GM18507 (cell line): ENCODE measurements around the gene SLC22A23.

Source experiments
- DNase-seq: peaks from one replicate; pipeline ENCODE4 v3.0.0; 2011; ENCODE audit warnings: low read depth; ENCODE audit not compliant: insufficient read length; ENCODE audit errors: extremely low spot score
- FAIRE-seq: peaks from 2 replicates; lab custom pipeline; 2011; peaks lifted over from hg19 to GRCh38; lab: Jason Lieb, UNC

Gene SLC22A23

GRCh38 chr6:3346476-3346875 is 110.4 kb downstream of the SLC22A23 start:
- FAIRE-seq (no peak), DNase-seq (no peak)

GRCh38 chr6:3345836-3346235 is 111.0 kb downstream of the SLC22A23 start:
- FAIRE-seq: no peak

GRCh38 chr6:3343089-3343883 is 113.6 kb downstream of the SLC22A23 start:
- no peak for DNase-seq
- FAIRE-seq: no peak

More at GRCh38 chr6:3345836-3346235, 111.0 kb downstream of the SLC22A23 start:
- DNase-seq: no peak

- DNase-seq (no peak), FAIRE-seq (no peak)
These were observed 115.4 kb downstream of the SLC22A23 start for GRCh38 chr6:3341467-3341866.

- DNase-seq (no peak), FAIRE-seq (no peak)
These were observed 116.0 kb downstream of the SLC22A23 start for GRCh38 chr6:3340894-3341293.

- no peak for DNase-seq
These were observed 116.5 kb downstream of the SLC22A23 start for GRCh38 chr6:3340358-3340802.

GRCh38 chr6:3339811-3340210 is 117.0 kb downstream of the SLC22A23 start:
- no peak for FAIRE-seq
- no peak for DNase-seq

More at GRCh38 chr6:3340358-3340802, 116.5 kb downstream of the SLC22A23 start:
- FAIRE-seq: no peak

GRCh38 chr6:3337521-3338350 is 119.1 kb downstream of the SLC22A23 start:
- DNase-seq (no peak), FAIRE-seq (no peak)

- no peak for FAIRE-seq
- no peak for DNase-seq
These were observed 119.9 kb downstream of the SLC22A23 start for GRCh38 chr6:3336859-3337515.

GRCh38 chr6:3336066-3336786 is 120.6 kb downstream of the SLC22A23 start:
- no peak for FAIRE-seq
- no peak for DNase-seq

GRCh38 chr6:3335169-3335568 is 121.7 kb downstream of the SLC22A23 start:
- no peak for FAIRE-seq
- DNase-seq: no peak

GRCh38 chr6:3334555-3334954 is 122.3 kb downstream of the SLC22A23 start:
- DNase-seq: no peak
- FAIRE-seq: no peak

- no peak for FAIRE-seq
- DNase-seq: no peak
These were observed 123.6 kb downstream of the SLC22A23 start for GRCh38 chr6:3333263-3333662.

- DNase-seq (no peak), FAIRE-seq (no peak)
These were observed 124.9 kb downstream of the SLC22A23 start for GRCh38 chr6:3331971-3332370.

- DNase-seq: no peak
- no peak for FAIRE-seq
These were observed 125.4 kb downstream of the SLC22A23 start for GRCh38 chr6:3331494-3331893.

GRCh38 chr6:3330199-3330598 is 126.7 kb downstream of the SLC22A23 start:
- FAIRE-seq (no peak), DNase-seq (no peak)

GRCh38 chr6:3329393-3330051 is 127.3 kb downstream of the SLC22A23 start:
- FAIRE-seq (no peak), DNase-seq (no peak)

- FAIRE-seq (no peak), DNase-seq (no peak)
These were observed 128.1 kb downstream of the SLC22A23 start for GRCh38 chr6:3328796-3329195.

GRCh38 chr6:3328145-3328544 is 128.7 kb downstream of the SLC22A23 start:
- DNase-seq (no peak), FAIRE-seq (no peak)
